D341Med (cell line): ENCODE data around the gene MOCS1.

Experiments
- DNase-seq: peaks from one replicate; pipeline ENCODE4 v3.0.0; 2012; ENCODE audit warnings: low spot score

The MOCS1 gene

DNA sequence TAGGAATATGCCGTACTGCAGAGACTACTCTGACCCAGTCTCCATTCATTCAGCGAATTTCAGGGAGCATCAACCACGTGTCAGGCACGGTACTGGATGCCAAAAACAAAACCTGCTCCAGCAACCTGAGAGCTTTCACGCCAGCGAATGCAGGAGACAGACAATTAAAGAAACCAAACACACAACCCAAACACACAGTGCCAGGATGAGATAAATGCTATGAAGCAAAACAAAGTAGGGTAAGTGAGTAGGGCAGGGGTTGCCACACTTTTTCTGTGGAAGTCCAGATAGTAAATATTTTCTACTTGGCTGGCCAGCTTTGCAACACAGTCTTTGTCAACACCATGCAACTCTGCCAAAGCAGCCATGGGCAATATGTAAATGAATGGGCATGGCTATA is 10.0 kb downstream of the MOCS1 start:
- no peak for DNase-seq

DNA sequence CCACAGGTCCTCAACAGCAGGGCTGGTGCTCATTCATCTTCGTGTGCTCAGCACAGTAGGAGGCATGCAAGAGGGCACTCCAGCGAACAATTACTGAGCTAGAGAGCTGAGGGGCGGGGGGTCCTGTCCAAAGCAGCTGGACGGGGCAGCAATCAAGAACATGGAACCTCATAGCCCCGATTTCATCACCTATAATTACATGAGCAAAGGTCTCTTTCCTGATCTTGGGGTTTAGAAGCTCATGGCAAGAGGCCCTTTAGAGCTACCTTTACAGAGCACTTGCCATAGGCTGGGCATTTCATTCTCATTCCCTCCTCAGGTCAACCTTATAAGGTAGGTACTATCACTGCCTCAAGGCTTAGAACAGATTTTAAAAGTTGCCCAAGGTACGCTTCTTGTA is 10.4 kb downstream of the MOCS1 start:
- no peak for DNase-seq

DNA sequence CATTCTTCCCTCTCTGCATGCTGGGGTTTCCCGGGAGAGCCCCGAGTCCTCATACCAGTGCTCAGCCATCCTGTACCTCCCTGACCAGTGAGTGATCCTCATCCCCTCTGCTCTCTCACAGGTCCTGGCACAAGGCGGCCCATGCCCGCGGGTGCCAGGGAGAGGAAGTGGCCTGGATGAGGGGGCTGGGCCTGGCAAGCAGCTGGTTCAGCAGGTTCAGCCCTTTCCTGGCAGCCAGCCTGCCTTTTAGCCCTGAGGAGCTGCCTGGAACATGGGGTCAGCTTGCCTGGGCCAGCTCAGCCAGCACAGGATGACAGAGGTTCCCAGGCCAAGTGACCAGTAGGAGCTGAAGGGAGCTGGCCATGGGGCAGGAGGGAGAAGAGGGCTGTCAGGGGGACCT is 10.9 kb downstream of the MOCS1 start:
- DNase-seq: no peak

DNA sequence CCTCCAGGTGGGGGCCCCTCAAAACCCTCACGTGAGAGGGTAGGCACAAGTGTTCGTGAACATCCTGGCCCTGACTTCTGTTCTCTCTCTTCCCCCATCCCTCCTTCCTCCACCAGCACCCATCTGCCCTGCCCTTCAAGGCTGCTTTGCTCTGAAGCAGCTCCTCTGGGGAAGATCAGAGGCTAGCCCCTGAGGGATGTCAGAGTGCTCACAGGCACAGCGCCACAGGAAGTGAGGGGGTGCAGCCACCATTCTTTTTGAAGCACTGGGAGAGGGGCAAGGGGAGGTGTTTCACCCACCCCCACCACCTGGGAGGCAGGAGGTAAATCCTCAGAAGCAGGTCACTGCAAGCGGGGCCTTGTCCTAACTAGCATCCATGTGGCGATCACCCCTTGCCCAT is 11.4 kb downstream of the MOCS1 start:
- DNase-seq: no peak

DNA sequence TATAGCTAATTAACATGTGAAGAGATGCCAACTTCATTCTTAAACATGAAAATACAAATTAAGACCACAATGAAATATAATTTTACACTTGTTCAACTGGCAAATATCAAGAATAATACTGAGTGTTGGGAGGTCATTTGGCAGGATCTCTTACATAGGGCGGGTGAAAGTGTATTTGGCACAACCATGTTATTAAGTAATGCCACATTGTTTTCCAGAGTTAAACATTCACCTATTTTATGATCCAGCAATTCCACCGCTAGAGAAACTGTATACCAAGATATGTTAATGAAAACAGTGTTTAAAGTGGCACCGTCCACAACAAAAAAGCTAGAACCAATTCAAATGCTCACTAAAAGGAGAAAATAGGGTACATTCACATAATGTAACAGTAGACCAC is 14.1 kb downstream of the MOCS1 start:
- no peak for DNase-seq

DNA sequence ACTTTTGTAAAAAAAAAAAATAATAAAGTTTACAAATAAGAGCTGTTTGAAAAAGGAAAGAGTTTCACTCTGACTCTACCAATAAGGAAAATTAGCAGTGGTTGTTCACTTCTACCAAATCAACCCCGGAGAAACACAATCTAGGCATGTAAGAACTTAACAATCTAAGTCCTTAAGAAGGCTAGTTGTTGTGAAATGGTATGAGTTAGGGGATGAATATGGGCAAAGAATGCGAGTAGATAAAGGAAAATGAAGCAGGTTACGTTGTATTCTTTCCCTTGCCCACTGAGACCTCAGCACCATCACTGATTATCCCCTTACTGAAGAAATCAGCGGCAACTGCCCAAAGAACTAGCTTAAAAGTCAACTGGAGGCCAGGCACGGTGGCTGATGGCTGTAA is 15.4 kb downstream of the MOCS1 start:
- no peak for DNase-seq

DNA sequence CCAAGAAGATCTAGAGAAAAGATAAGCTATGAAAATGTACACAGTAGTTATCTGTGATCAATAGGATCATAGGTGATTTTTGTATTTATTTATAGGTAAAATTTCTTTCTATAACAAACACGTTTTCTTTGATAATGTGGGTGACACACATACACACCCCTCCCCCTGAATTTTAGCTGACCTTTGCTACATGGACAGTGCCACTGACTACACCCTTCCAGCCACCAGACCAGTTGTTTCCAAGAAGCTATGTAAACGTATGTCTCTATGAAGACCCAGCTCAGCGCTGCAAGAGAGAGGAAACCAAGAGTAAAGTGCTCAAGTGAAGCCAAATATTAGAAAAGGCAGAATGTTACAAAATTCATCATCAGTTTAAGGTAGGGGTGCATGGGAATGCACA is 16.3 kb downstream of the MOCS1 start:
- no peak for DNase-seq

DNA sequence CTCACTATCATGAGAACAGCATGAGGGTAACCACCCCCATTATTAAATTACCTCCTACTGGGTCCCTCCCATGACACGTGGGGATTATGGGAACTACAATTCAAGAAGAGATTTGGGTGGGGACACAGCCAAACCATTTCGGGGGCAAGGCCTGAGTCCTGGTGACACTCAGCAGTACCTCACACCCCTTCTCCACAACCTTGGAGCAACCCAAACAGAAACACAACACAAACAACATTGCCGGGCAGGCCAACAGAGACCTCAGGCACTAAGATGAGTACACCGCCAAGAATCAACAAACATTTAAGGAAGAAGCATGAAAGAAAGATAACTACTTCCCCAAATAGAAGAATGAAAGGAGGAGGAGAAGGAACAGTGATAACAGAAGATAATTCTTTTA is 16.9 kb downstream of the MOCS1 start:
- DNase-seq: no peak

DNA sequence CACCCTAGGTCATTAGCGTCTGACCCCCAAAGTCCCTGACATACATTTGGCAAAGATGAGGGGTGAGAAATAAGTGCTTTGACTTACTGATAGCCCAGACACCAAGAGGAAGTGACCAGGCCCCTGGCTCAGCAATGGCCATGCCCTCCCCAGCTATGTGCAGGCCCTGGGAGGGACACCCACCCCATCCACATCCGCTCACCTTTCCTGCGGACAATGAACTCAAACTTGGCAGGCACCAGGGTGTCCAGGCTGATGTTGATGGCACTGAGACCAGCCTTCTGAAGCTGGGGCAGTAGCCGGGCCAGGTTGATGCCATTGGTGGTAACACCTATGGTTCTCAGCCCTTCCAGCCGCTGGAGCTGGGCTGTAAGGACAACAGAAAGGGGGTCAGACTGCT is 18.4 kb downstream of the MOCS1 start:
- DNase-seq: no peak

DNA sequence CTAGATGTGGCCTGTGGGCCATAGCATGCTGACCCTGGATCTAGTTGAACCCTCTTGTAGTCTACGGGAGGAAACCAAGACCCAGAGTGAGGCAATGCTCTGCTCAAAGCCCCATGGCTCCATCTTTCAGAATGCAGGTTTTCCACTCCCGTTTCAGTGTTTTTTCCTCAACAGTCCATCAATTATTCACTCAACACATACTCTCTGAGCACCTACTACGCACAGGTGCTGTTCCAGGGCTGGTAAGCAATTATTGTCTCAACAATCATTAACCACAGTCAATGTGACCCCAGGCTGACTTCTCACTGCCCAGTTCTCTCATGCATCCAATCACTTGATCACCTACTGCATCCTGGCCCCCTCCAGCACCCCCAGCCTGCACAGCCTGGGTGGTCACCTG is 20.0 kb downstream of the MOCS1 start:
- no peak for DNase-seq

DNA sequence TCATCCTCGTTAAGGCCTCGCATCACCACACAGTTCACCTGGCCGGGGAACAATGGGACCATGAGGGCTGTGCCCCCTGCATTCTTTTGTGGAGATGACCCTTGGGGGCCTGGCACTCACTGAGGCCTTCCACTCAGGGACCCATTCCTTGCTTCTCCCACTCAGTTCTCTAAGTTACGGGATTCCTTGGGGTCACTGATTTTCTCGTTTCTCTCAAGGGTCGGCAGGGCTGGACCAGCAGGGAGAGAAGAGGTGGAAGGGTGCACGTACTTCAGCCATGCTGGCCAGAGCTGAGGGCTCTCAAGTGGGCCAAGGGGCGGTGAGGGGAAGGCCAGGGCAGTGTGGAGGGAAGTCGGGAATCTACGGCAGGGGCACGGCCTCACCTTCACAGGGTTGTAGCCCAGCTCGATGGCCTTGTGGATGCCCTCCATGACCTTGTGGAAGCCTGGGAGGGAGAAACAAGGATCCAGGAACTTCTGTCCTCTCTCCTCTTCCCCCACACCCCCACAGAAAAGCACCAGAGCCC is 20.8 kb downstream of the MOCS1 start:
- no peak for DNase-seq

DNA sequence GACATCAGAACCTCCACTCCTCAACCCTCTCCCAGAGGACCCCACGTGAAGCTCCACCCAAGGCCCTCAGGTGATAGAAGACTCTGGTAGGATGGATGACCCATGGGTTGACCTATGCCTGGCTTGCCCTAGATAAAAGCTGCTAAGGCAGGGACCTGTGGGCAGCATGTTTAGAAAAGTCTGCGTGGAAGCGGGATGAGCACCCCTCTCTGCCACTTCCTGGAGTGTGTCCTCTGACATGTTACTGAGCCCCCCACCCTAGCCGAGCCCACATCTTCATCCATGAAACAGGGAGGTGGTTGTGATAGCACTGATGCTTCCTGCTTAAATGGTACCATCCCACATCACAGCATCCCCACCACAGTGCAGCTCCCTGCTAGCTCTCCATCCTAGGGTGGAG is 21.8 kb downstream of the MOCS1 start:
- DNase-seq: no peak

DNA sequence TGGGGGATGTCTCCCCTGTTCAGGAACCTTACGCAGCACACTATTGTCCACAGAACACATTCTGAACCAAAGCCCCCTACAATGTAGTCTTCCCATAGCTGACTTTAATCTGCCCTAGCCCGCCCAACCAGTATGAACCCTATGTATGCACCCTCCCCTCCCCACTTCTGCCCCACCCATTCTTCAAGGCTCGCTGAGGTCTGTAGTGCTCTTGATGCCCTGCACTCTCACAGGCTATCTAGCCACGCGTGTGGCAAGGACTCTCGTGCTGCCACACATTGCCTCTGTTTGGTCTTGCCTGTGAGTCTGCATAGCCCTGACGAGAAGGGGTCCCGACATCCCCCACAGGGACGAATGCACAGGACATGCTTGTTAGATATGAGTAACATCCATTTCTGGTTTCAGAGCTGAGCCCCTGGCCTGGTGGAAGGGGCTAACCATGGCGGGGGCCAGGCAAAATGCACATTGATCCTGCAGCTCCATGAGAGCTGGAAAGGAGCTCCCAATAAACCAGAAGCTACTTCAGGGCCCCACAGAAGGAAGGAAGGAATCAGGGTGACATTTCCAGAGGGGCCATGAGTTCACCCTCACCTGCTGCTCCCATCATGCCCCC is 22.6 kb downstream of the MOCS1 start:
- DNase-seq: no peak

DNA sequence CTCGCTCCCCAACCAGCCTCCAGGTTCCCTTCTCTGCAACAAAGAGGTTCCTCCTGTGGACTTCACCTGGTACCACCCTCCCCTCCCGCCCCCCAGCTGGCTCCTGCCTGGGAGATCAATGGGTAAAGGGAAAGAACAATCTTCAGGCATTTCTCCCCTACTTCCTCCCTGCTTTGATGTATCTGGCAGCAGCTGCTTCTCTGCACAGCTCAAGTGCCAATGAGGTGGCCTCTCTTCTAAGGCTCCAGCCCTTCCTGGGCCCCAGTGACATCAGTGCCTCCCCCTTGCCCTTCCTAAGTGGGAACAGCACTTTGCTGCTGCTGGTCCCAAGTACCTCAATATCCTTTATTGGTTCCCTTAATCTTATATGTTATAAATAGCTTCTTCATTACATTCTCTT is 23.5 kb downstream of the MOCS1 start:
- DNase-seq: no peak

DNA sequence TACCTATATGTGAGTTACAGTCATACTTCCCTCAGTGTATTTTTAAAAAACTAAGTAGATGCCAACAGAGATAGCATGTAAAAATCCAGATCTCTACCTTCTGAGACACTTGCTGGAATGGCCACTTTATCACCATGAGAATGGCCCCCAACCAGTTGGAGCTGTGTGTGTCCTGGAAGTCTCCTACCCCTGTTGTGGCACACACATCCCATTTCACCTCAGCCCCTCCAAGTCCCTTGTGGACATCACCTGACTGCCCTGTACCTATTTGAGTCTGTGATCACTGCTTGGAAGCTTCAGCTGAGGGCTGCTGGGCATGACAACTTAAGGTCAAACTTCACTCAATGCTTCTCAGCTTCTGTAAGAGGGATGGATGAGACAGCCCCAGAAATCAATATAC is 24.1 kb downstream of the MOCS1 start:
- no peak for DNase-seq

DNA sequence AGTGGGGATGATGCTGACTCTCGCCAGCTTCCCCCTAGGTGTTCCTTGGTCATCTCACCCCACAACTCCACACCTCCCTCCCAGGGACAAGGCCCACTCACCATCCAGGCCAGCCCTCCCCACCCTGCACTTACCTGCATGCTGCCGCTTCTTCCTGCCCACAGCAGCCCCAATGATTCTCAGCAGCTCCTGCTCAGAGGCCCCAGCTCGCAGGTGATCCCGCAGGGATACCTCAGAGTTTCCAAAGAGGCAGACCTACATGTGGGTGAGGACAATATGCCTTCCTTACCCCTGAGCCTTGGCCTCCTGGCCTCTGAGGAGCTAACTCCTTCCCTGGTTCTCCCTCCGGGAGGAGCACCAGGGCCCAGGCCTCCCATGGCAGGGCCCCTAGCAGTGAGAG is 24.6 kb downstream of the MOCS1 start:
- DNase-seq: no peak

DNA sequence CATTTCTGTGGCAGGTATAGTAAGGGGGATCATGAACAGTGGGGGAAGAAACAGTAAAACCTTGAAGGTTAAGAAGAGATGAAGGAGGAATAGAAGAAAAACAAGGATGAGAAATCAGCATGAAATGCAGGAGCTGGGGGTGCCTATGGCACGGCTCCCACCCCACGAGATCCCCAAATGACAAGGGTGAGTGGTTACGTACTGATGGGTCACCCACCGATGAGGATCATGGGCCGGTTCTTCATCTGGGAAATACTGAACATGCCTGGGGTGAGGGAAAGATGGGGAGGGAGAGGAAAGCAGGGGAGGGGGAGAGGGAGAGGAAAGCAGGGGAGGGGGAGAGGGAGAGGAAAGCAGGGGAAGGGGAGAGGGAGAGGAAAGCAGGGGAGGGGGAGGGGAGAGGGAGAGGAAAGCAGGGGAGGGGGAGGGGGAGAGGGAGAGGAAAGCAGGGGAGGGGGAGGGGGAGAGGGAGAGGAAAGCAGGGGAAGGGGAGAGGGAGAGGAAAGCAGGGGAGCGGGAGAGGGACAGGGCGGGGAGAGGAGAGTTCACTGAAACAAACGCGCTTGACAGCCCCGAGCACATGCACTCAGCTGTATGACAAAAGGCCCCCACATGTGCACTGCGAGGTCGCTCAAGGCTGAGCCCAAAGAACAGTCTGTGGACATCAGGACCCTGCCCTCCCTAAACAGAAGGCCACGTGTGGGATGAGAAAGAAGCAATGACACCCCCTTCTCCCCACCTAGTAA is 25.3 kb downstream of the MOCS1 start:
- no peak for DNase-seq

DNA sequence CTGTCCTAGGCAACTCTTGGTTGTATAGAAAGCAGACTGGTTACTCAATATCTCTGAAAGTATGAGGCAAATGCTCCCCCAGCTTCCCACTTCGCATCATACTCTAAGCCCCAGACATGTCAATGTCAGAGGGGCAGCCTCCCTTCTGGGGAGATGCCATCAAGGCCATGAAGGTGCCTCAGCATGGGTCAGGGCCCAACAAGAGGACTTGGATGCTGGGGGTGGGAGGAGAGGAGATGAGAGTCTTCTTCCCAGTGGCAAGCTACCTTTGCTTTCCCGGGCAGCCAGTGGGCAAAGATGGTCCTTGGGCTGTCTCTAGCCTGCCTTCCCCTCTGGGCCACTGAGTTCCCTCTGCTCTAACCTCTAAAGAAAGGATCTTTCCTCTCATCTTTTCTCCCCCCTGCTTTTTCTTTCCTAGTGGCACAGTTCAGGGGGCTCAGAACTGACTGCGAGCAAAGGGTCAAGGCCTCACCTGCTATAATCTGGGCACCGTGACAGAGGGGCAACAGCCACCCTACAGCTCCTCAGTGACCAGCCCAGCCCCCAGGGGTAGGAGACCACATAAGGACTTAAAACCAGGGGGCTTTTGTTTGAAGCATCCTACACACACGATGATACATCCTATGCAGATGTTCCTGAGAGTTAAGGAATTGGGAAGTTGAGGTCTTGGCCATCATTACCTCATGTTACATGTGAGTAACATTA is 26.2 kb downstream of the MOCS1 start:
- no peak for DNase-seq

DNA sequence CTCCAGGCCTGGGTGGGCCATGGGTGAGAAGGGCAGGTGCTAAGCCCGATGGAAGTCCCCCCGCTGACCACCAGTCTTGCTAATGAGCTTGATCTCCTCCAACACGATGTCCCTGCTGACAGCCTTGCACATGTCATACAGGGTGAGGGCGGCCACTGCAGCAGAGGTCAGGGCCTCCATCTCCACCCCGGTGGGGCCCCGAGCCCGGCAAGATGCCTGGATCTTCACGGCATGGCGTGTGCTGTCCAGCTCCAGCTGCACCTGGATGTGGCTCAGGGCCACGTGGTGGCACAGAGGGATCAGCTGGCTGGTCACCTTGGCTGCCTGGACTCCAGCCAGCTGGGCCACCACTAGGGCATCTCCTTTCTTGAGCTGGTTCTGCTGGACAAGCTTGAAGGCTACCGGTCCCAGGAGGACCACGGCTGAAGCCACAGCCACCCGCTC is 27.9 kb downstream of the MOCS1 start:
- no peak for DNase-seq

DNA sequence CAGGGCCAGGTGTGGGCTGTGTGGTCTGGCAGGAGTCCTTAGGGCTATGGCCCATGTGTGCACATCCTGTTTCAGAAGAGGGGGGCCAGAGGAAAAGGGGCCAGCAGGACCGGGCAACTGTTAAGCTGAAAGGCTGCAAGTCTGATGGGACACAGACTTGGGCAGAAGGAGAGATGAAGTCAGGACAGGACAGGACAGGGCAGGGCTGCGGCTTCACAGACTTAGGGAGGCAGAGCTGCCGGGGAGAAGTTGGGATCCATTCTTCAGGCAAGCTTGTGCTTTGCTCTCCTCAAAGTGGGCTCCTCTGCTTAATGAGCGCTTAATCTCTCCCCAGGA is 28.7 kb downstream of the MOCS1 start:
- DNase-seq: no peak

DNA sequence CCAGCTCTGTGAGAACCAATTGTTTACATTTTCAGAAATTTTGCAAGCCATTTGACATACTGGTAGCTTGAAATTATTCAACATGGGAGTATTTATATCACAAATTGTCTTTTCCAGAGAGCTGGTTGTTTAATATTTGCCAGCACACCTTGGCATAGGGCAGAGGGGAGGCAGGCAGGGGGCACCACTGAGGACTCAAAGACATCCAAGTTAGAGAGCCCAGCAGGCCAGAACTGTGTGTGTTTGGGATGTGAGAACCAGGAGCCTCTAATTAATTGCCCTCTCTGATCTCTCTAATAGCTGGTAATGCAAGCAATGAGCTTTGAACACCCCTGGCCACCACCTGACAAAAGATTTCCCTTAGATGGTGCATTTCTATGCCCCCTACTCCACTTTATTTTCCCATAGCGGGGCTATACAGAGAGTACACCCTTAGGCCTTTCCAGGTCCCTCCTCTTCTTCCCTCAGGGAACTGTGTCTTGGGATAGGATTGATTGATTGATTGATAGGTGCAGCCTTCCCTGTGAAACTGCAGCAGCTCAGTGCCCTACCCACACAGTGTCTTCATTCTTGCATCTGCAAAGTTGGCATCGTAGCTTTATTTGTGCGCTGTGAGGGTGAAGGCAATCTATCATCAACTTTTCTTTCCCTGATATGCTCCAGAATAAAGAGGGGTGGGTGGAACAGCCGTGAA is 29.2 kb downstream of the MOCS1 start:
- no peak for DNase-seq

DNA sequence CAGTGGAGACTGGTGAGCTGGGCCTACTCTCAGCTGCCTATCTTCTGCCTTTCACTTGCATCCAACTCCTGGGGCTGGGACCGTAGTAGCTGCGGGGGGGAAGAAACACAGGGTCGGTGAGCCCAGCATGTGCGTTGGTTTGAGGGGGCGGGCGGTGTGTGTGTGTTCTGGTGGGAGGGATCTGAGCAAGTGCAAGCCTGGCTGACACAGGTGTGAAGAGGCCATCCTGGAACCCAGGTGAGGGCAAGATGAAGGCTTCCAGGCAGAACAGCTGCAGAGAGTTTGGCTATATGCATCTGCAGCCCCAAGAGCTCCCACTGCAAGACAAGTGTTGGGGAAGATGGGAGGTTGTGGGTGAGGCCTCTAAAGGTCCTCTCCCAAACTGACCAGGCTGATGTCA is 30.6 kb downstream of the MOCS1 start:
- DNase-seq: no peak
